MCF 10A (cell line): ENCODE data around the gene LRP11. TPM values are rescaled to one million over a fixed set of nuclear protein-coding genes. Genes with fewer than 3 reads are reported as not detected.

ENCODE experiments used
- BruUV-seq: library from RNA; stranded (reverse); fragments of 400-500 nt; replicated peaks from 2 replicates; lab custom pipeline; 2021; lab: Mats Ljungman, UMichigan
- CTCF ChIA-PET: fragments of 300-600 bp; sonication (Branson Sonifier 250); formaldehyde crosslinking; extraction: SDS; loops from one replicate; lab custom pipeline; 2021; ENCODE audit warnings: antibody characterized with exemption, inconsistent platforms; lab: Yijun Ruan, JAX
- POLR2A ChIA-PET: fragments of 300-600, 350-650 bp; sonication (Branson Sonifier 250); formaldehyde crosslinking; extraction: SDS; loops from one replicate; lab custom pipeline; 2020; ENCODE audit warnings: antibody characterized with exemption, inconsistent platforms; lab: Yijun Ruan, JAX
- DNase-seq: peaks from one replicate; pipeline ENCODE4 v3.0.0-alpha.2; 2018; ENCODE audit not compliant: unreplicated experiment
- H3K27ac Mint-ChIP-seq: one replicate; pipeline ENCODE4 v1.8.0; 2022; ENCODE audit warnings: mild to moderate bottlenecking, low read depth, mixed read lengths; ENCODE audit not compliant: unreplicated experiment
- H3K27me3 Mint-ChIP-seq: one replicate; pipeline ENCODE4 v1.8.0; 2022; ENCODE audit warnings: mixed read lengths; ENCODE audit not compliant: insufficient read depth, unreplicated experiment
- H3K36me3 Mint-ChIP-seq: one replicate; pipeline ENCODE4 v1.8.0; 2022; ENCODE audit warnings: mild to moderate bottlenecking, moderate library complexity, mixed read lengths; ENCODE audit not compliant: insufficient read depth, unreplicated experiment
- H3K4me1 Mint-ChIP-seq: one replicate; pipeline ENCODE4 v1.8.0; 2022; ENCODE audit warnings: mixed read lengths; ENCODE audit not compliant: insufficient read depth, unreplicated experiment
- H3K4me3 Mint-ChIP-seq: one replicate; pipeline ENCODE4 v1.8.0; 2022; ENCODE audit warnings: mild to moderate bottlenecking, moderate library complexity, mixed read lengths; ENCODE audit not compliant: unreplicated experiment
- H3K9me3 Mint-ChIP-seq: one replicate; pipeline ENCODE4 v1.8.0; 2022; ENCODE audit warnings: mixed read lengths; ENCODE audit not compliant: unreplicated experiment
- intact Hi-C: fragments of 100-400 bp; cut with micrococcal nuclease; formaldehyde crosslinking; loops from 2 replicates; pipeline ENCODE4 v1.14.1; 2022
- total RNA-seq: library from RNA; stranded (reverse); gene quantifications from 2 replicates; pipeline ENCODE4 v1.2.3, GENCODE V29; 2022
- TF ChIP-seq, protein P1 (sequence below): fragments of 200-600 bp; IDR thresholded peaks from one replicate; pipeline ENCODE4 v1.8.0; 2022; ENCODE audit warnings: antibody characterized with exemption, mild to moderate bottlenecking; ENCODE audit not compliant: unreplicated experiment

Gene LRP11
- total RNA-seq, 1 experiment from 2014 or later = 46.1 TPM

DNA sequence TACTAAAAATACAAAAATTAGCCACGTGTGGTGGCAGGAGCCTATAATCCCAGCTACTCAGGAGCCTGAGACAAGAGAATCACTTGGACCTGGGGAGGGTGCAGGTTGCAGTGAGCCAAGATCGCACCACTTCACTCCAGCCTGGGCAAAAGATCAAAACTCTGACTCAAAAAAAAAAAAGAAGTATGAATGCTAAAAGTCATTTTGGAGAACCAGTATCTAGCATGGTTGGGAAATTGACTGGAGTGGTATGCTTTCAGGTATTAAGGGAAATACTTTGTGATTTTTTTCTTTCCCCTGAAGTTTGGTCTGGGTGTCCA, 84.6 kb downstream of the LRP11 start:
- no TSS peak for BruUV-seq
- H3K27me3 Mint-ChIP-seq = no peaks in the 10 kb centered on the region
- H3K27ac Mint-ChIP-seq = no peak overlapping the region
- intact Hi-C loops = no loop called here
- ChIA-PET CTCF (no interaction called here), POLR2A (no interaction called here)
- TF ChIP-seq, protein P1, sequence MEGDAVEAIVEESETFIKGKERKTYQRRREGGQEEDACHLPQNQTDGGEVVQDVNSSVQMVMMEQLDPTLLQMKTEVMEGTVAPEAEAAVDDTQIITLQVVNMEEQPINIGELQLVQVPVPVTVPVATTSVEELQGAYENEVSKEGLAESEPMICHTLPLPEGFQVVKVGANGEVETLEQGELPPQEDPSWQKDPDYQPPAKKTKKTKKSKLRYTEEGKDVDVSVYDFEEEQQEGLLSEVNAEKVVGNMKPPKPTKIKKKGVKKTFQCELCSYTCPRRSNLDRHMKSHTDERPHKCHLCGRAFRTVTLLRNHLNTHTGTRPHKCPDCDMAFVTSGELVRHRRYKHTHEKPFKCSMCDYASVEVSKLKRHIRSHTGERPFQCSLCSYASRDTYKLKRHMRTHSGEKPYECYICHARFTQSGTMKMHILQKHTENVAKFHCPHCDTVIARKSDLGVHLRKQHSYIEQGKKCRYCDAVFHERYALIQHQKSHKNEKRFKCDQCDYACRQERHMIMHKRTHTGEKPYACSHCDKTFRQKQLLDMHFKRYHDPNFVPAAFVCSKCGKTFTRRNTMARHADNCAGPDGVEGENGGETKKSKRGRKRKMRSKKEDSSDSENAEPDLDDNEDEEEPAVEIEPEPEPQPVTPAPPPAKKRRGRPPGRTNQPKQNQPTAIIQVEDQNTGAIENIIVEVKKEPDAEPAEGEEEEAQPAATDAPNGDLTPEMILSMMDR = no peak
- H3K9me3 Mint-ChIP-seq = no peaks in the 10 kb centered on the region
- no peak overlapping the region for H3K4me3 Mint-ChIP-seq
- H3K4me1 Mint-ChIP-seq = peaks cover 5% of the 10 kb centered on the region
- DNase-seq = no peak
- peaks cover 72% of the 10 kb centered on the region for H3K36me3 Mint-ChIP-seq

DNA sequence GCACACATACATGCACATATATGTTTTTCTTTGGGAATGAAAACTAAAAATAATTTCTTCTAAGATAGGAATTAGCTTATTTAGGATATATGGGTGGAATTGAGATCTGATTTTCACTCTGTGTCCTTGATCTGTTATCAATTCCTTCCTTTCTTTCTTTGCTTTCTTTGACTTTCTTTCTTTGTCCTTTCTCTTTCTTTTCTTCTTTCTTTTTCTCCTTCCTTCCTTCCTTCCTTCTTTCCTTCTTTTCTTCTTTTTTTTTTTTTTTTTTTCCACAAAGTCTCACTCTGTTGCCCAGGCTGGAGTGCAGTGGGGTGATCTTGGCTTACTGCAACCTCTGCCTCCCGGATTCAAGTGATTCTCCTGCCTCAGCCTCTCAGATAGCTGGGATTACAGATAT, 86.5 kb downstream of the LRP11 start:
- TF ChIP-seq, protein P1 = no peak
- Mint-ChIP-seq H3K27ac (peak overlapping the region; percentile 51), H3K4me1 (peaks cover 5% of the 10 kb centered on the region), H3K36me3 (peaks cover 77% of the 10 kb centered on the region), H3K4me3 (no peak overlapping the region), H3K27me3 (no peaks in the 10 kb centered on the region), H3K9me3 (no peaks in the 10 kb centered on the region)
- no TSS peak for BruUV-seq
- intact Hi-C loops = no loop called here
- no peak for DNase-seq
- ChIA-PET CTCF (no interaction called here), POLR2A (interaction anchor here (0.8 kb wide), 1 partner anchor 11 kb away, joined by 6 read pairs; no protein-coding TSS in a partner anchor)

DNA sequence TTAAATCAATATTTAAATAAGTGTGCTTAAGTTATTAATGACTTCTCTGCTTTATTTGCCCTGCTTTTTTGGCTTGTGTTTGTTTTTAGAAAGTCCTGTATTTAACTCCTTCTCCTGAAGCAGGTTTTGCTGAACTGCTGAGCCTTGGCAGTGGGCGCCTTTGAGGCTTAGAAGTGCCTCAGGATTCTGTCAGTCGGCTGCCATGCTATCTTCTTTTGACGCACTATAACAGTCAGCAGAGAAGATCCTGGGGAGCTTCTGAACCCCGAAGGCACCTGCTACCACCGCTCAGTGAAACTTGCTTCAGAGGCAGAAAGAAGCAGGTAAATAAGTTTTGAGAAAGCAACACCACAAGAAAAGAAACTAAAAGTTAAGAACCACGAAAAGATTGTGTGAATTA, 92.2 kb downstream of the LRP11 start:
- Mint-ChIP-seq H3K36me3 (peaks cover 82% of the 10 kb centered on the region), H3K4me1 (peaks cover 11% of the 10 kb centered on the region), H3K4me3 (no peak overlapping the region), H3K27ac (no peak overlapping the region), H3K9me3 (no peaks in the 10 kb centered on the region), H3K27me3 (no peaks in the 10 kb centered on the region)
- no TSS peak for BruUV-seq
- TF ChIP-seq, protein P1 = no peak
- intact Hi-C loops = no loop called here
- ChIA-PET CTCF (interaction anchor here (0.6 to 1.0 kb wide), 4 partner anchors 11 to 225 kb away, joined by 3 to 4 read pairs (median 3); no protein-coding TSS in a partner anchor), POLR2A (interaction anchor here (1.0 kb wide), 1 partner anchor 23 kb away, joined by 5 read pairs; no protein-coding TSS in a partner anchor)
- DNase-seq = no peak

DNA sequence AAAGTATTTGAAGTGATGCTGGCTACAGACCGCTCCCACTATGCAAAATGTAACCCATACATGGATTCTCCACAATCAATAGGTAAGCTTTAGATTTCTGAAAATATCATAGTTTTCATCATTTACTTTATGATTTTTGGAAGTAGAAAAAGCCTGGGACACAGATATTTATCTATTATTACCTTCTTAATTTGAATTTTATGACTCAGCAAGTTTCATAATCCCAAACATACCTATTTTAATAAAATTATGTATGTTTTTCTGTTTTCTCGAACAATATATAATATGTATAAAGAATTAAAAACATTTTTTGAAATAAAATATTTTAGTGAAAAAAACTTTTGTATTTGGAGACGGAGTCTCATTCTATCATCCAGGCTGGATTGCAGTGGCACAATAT, 93.0 kb downstream of the LRP11 start:
- Mint-ChIP-seq H3K9me3 (no peaks in the 10 kb centered on the region), H3K36me3 (peaks cover 82% of the 10 kb centered on the region), H3K4me3 (no peak overlapping the region), H3K27ac (no peak overlapping the region), H3K4me1 (peaks cover 19% of the 10 kb centered on the region), H3K27me3 (no peaks in the 10 kb centered on the region)
- POLR2A ChIA-PET = interaction anchor here (0.6 to 1.7 kb wide), 2 partner anchors 19 to 54 kb away, joined by 3 to 4 read pairs; partner anchors contain the start of gene LATS1
- TF ChIP-seq, protein P1 = no peak
- intact Hi-C loops = no loop called here
- CTCF ChIA-PET = interaction anchor here (0.8 to 1.3 kb wide), 2 partner anchors 47 to 64 kb away, joined by 3 read pairs; no protein-coding TSS in a partner anchor
- no TSS peak for BruUV-seq
- no peak for DNase-seq
